Measurements from ENCODE around the gene C4orf50. TPM values are rescaled to one million over a fixed set of nuclear protein-coding genes. Genes with fewer than 3 reads are reported as not detected.
A peak's percentile ranks its signal among the peaks of the same experiment; 100 is the strongest.

C4orf50 gene
- 0.03 TPM for total RNA-seq
- long read RNA-seq = 0 reads

- DNase-seq (ENCODE audit: low spot score) = no peak
- intact Hi-C loops (cut with DNase I) = no loop called here
Measured at GRCh38 chr4:6018331-6018730, at the start of gene C4orf50. C4orf50 (minus strand) TSS chr4:6018431.

GRCh38 chr4:6065934-6066590 is 47.8 kb upstream of the C4orf50 start:
- DNase-seq (ENCODE audit: low spot score) = no peak
- intact Hi-C loops (cut with DNase I) = no loop called here

GRCh38 chr4:6065166-6065565 is 46.9 kb upstream of the C4orf50 start:
- intact Hi-C loops (cut with DNase I) = no loop called here
- no peak for DNase-seq (ENCODE audit: low spot score)

- intact Hi-C loops (cut with DNase I) = no loop called here
- no peak for DNase-seq (ENCODE audit: low spot score)
Measured at GRCh38 chr4:6064383-6064782, 46.2 kb upstream of the C4orf50 start.

- intact Hi-C loops (cut with DNase I) = no loop called here
- DNase-seq (ENCODE audit: low spot score) = no peak
Measured at GRCh38 chr4:6063684-6064083, 45.5 kb upstream of the C4orf50 start.

- DNase-seq (ENCODE audit: low spot score) = no peak
- intact Hi-C loops (cut with DNase I) = no loop called here
Measured at GRCh38 chr4:6062133-6062532, 43.9 kb upstream of the C4orf50 start.

- peak; percentile 7 for DNase-seq (ENCODE audit: low spot score)
- intact Hi-C loops (cut with DNase I) = no loop called here
Measured at GRCh38 chr4:6059375-6059805, 41.2 kb upstream of the C4orf50 start.

- no peak for DNase-seq (ENCODE audit: low spot score)
- intact Hi-C loops (cut with DNase I) = no loop called here
Measured at GRCh38 chr4:6058531-6059374, 40.5 kb upstream of the C4orf50 start.

- no peak for DNase-seq (ENCODE audit: low spot score)
- intact Hi-C loops (cut with DNase I) = no loop called here
Measured at GRCh38 chr4:6056976-6057766, 38.9 kb upstream of the C4orf50 start.

- intact Hi-C loops (cut with DNase I) = no loop called here
- no peak for DNase-seq (ENCODE audit: low spot score)
Measured at GRCh38 chr4:6055436-6055835, 37.2 kb upstream of the C4orf50 start.

GRCh38 chr4:6055030-6055429 is 36.8 kb upstream of the C4orf50 start:
- intact Hi-C loops (cut with DNase I) = no loop called here
- no peak for DNase-seq (ENCODE audit: low spot score)

GRCh38 chr4:6054162-6054922 is 36.1 kb upstream of the C4orf50 start:
- intact Hi-C loops (cut with DNase I) = no loop called here
- DNase-seq (ENCODE audit: low spot score) = no peak

- intact Hi-C loops (cut with DNase I) = no loop called here
- no peak for DNase-seq (ENCODE audit: low spot score)
Measured at GRCh38 chr4:6052679-6053078, 34.4 kb upstream of the C4orf50 start.

- intact Hi-C loops (cut with DNase I) = no loop called here
- DNase-seq (ENCODE audit: low spot score) = no peak
Measured at GRCh38 chr4:6050551-6050950, 32.3 kb upstream of the C4orf50 start.

GRCh38 chr4:6049985-6050384 is 31.8 kb upstream of the C4orf50 start:
- DNase-seq (ENCODE audit: low spot score) = no peak

GRCh38 chr4:6049278-6049677 is 31.0 kb upstream of the C4orf50 start:
- no peak for DNase-seq (ENCODE audit: low spot score)
- intact Hi-C loops (cut with DNase I) = no loop called here

More at GRCh38 chr4:6049985-6050384, 31.8 kb upstream of the C4orf50 start:
- intact Hi-C loops (cut with DNase I) = no loop called here

GRCh38 chr4:6048537-6048936 is 30.3 kb upstream of the C4orf50 start:
- intact Hi-C loops (cut with DNase I) = no loop called here
- no peak for DNase-seq (ENCODE audit: low spot score)

- intact Hi-C loops (cut with DNase I) = no loop called here
- no peak for DNase-seq (ENCODE audit: low spot score)
Measured at GRCh38 chr4:6047130-6047673, 29.0 kb upstream of the C4orf50 start.

GRCh38 chr4:6046526-6047129 is 28.4 kb upstream of the C4orf50 start:
- intact Hi-C loops (cut with DNase I) = no loop called here
- no peak for DNase-seq (ENCODE audit: low spot score)
